Immature natural killer cell (primary cell): ENCODE measurements around the gene LTF. TPM values are rescaled to one million over a fixed set of nuclear protein-coding genes. Genes with fewer than 3 reads are reported as not detected.
A peak's percentile ranks its signal among the peaks of the same experiment; 100 is the strongest.

Experiments
- DNase-seq, 3 donors: peaks; one replicate each; pipeline ENCODE4 v3.0.0; 2022; ENCODE audit warnings: mixed read lengths in 1 of 3
- H3K27ac Mint-ChIP-seq, 6 donors: one replicate each; pipeline ENCODE4 v1.8.0; 2020; ENCODE audit warnings: mixed read lengths in 6 of 6, mild to moderate bottlenecking in 5 of 6, inconsistent platforms in 4 of 6, moderate library complexity in 3 of 6
- H3K27me3 Mint-ChIP-seq, 3 donors: one replicate each; pipeline ENCODE4 v1.8.0; 2020 to 2021; ENCODE audit warnings: low read depth in 3 of 3, mild to moderate bottlenecking in 3 of 3, mixed read lengths in 3 of 3, moderate library complexity in 3 of 3, inconsistent platforms in 1 of 3
- H3K36me3 Mint-ChIP-seq, 3 donors: one replicate each; pipeline ENCODE4 v1.8.0; 2020; ENCODE audit warnings: mixed read lengths in 3 of 3, inconsistent platforms in 2 of 3, mild to moderate bottlenecking in 2 of 3
- H3K4me1 Mint-ChIP-seq, 2 donors: one replicate each; pipeline ENCODE4 v1.8.0; 2020; ENCODE audit warnings: inconsistent platforms in 2 of 2, mild to moderate bottlenecking in 2 of 2, mixed read lengths in 2 of 2, moderate library complexity in 1 of 2
- H3K4me3 Mint-ChIP-seq, 5 donors: one replicate each; pipeline ENCODE4 v1.8.0; 2020; ENCODE audit warnings: mild to moderate bottlenecking in 5 of 5, mixed read lengths in 5 of 5, inconsistent platforms in 3 of 5, moderate library complexity in 3 of 5
- H3K9me3 Mint-ChIP-seq, 6 donors: one replicate each; pipeline ENCODE4 v1.8.0; 2020; ENCODE audit warnings: mild to moderate bottlenecking in 6 of 6, mixed read lengths in 6 of 6, inconsistent platforms in 4 of 6, moderate library complexity in 3 of 6
- polyA plus RNA-seq, 3 donors: library from polyadenylated mRNA; unstranded; fragments of 300-500 nt; fragmentation: Illumina TruSeq; gene quantifications; one replicate each; pipeline ENCODE4 v1.2.3, GENCODE V29; 2021

The LTF gene
- not detected for polyA plus RNA-seq

DNA sequence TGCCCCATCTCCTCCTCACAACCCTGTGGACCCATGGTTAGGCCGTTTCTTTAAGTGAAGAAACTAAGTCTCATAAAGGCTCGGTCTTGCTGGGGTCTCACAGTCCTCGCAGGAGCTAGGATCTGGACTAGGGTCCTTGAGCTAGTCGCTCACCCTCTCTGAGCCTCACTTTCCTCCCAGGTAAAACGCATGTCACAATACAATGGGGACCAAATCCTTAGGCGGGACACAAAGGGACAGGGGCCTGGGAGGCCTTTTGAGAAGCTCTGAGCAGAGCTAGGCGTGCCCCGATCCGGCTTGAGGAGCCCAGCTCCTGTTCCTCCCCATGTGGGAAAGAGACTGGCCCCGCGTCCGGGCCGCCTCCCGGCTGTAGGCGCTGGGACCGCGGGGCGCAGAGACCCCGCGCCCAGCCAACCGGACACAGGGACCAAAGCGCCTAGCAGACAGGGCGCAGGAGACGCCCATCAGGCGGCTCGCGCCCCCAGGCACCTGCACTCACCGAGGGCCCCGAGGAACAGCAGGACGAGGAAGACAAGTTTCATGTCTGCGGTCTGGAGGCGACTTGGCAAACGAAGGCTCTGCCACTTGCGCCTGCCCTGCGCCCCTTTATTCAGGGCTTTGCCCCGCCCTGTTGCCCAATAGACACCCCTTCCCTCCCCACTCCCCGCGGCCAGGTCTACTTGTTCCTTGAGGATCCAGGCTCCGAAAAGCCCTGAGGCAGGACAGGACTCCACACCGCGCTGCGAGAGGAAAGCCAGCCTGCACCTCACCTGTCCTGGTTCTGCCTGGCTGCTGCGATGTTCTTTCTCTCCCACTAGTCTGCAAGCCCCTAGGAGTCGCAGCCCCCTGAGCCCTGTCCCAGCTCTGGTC, at the start of gene LTF:
Gene LTF (minus strand): TSS at position 580 of the 870 bp plus-strand sequence. CDS start 38 bp downstream, at position 542.
- Mint-ChIP-seq H3K27me3 (peaks cover 11 to 24% (median 17%) of the 10 kb centered on the region in 3 donors), H3K36me3 (peaks cover 0 to 5% (median 0%) of the 10 kb centered on the region in 3 donors), H3K9me3 (peaks cover 0 to 3% (median 0%) of the 10 kb centered on the region in 6 donors), H3K4me3 (no peak within 1 kb of the TSS), H3K27ac (no peak within 1 kb of the TSS), H3K4me1 (no peaks in the 10 kb centered on the region)
- DNase-seq: no peak

DNA sequence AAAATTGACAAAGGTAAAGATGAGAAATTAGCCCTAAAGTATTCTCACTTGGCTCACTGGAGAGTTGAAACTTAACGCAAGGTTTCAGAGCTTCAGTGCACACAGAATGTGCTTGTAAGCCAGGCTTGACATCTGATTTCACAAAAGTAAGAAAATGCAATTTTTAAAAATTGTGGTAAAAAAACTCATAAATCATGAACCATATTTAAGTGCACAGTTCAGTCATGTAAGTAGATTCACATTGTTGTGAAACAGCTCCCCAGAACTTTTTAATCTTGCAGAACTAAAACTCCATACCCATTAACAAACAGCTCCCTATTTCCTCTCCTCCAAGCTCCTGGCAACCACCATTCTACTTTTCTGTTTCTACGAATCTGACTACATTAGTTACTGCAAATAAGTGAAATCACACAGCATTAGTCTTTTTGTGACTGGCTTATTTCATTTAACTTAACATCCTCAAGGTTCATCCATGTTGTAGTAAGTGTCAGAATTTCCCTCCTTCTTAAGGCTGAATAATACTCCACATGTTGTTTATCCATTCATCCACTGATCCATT, 47.6 kb upstream of the LTF start:
- Mint-ChIP-seq H3K4me1 (peaks cover 0 to 8% of the 10 kb centered on the region in 2 donors), H3K27me3 (peaks cover 0 to 11% (median 4%) of the 10 kb centered on the region in 3 donors), H3K4me3 (no peak overlapping the region), H3K36me3 (no peaks in the 10 kb centered on the region), H3K9me3 (no peaks in the 10 kb centered on the region), H3K27ac (peak overlapping the region in 1 of 6 donors; percentile 3)
- no peak for DNase-seq

DNA sequence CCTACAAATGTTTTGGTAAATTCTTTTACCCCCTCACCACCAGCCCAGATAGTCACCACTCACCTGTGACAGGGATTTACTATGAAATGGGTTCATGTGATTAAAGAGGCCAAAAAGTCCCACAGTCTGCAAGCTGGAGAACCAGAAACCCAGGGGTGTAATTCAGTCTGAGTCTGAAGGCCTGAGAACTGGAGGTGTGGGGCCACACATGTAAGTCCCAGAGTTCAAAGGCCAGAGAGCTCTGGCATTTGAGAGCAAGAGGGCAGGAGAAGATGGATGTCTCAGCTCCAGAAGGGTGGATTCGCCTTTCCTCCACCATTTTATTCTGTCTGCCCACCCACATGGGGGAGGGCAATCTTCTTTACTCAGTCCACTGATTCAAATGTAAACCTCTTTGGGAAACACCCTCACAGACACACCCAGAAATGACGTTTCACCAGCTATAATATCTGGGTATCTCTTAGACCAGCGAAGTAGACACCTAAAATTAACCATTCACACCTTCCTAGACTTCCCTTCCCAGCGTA, 45.0 kb upstream of the LTF start:
- H3K9me3 Mint-ChIP-seq: no peaks in the 10 kb centered on the region
- H3K36me3 Mint-ChIP-seq: no peaks in the 10 kb centered on the region
- peak overlapping the region in 1 of 6 donors; percentile 71 for H3K27ac Mint-ChIP-seq
- H3K4me3 Mint-ChIP-seq: no peak overlapping the region
- peaks cover 0 to under 1% of the 10 kb centered on the region in 2 donors for H3K4me1 Mint-ChIP-seq
- H3K27me3 Mint-ChIP-seq: peaks cover 1 to 8% (median 6%) of the 10 kb centered on the region in 3 donors
- DNase-seq: no peak

DNA sequence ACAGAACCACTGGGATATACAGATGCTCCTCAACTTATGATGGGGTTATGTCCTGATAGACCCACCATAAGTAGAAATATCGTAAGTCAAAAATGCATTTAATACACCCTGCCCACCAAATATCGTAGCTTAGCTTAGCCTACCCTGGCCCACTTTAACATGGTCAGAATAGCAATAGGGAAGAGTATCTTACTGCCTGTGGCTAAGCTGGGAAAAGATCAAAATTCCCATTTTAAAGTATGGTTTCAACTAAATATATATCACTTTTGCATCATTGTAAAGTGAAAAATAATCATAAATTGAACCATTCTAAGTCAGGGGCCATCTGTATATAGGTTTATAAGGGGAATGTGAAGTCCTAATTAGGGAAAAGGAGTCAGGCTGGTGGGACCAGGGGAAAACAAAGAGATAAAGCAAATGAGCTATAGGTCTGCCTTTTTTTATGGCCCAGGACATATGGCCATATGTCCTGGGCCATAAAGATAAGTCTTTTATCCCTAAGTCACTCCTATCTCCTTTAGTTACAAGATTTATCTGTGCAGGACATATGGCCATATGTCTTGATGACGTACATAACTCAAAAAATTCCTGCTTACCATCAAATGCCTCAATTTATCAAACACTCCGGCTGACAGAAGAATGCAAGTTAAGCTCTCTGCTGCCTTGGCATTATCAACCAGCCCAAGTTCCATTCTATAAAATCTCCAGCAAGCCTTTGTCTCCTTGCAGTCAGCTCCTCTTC, 44.3 kb upstream of the LTF start:
- Mint-ChIP-seq H3K9me3 (no peaks in the 10 kb centered on the region), H3K27me3 (peaks cover 1 to 8% (median 6%) of the 10 kb centered on the region in 3 donors), H3K4me3 (no peak overlapping the region), H3K36me3 (no peaks in the 10 kb centered on the region), H3K27ac (no peak overlapping the region), H3K4me1 (peaks cover 0 to 2% of the 10 kb centered on the region in 2 donors)
- no peak for DNase-seq

DNA sequence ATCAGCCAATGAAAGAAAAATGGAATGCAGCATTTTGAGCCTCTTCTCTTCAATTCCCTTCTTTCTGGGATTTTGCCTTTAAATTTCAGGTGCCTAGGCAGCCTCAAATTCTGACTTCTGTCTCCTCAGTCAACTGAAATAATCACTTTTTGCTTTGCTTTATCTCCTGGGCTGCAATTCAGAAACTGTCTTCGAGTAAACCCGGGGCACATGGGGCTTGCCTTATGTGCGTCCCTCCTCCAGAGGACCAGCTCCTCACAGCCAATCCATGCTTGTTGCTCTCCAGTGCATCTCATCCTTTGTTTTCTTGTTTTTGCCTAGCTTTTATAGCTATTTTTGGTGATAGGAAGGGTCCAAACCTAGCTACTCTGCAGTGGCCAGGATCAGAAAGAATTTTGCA, 41.8 kb upstream of the LTF start:
- peaks cover 1 to 11% (median 4%) of the 10 kb centered on the region in 3 donors for H3K27me3 Mint-ChIP-seq
- H3K27ac Mint-ChIP-seq: no peak overlapping the region
- no peak overlapping the region for H3K4me3 Mint-ChIP-seq
- H3K9me3 Mint-ChIP-seq: no peaks in the 10 kb centered on the region
- DNase-seq: no peak
- peaks cover 0 to 2% of the 10 kb centered on the region in 2 donors for H3K4me1 Mint-ChIP-seq
- no peaks in the 10 kb centered on the region for H3K36me3 Mint-ChIP-seq

DNA sequence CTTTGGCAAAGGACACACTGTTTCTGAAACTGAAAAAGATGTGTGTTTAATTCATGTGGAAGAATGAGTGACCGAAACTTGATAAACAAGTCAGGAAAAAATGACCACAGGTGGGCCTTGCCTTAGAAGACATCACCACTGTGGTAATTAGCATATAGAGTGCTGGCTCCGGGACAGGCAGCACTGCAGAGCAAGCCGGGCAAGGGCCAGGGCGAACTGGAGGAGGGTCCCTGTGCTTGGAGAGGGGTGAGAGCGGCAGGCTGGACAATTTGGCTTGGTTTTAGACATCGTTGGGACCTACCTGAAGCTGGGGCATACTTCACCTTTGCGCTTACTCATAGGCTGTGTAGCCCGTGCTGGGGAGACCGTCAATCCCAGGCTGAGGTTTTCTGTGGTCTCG, 41.2 kb upstream of the LTF start:
- Mint-ChIP-seq H3K27ac (no peak overlapping the region), H3K4me3 (no peak overlapping the region), H3K4me1 (peaks cover 0 to 2% of the 10 kb centered on the region in 2 donors), H3K36me3 (no peaks in the 10 kb centered on the region), H3K9me3 (no peaks in the 10 kb centered on the region), H3K27me3 (peaks cover 1 to 11% (median 4%) of the 10 kb centered on the region in 3 donors)
- no peak for DNase-seq

DNA sequence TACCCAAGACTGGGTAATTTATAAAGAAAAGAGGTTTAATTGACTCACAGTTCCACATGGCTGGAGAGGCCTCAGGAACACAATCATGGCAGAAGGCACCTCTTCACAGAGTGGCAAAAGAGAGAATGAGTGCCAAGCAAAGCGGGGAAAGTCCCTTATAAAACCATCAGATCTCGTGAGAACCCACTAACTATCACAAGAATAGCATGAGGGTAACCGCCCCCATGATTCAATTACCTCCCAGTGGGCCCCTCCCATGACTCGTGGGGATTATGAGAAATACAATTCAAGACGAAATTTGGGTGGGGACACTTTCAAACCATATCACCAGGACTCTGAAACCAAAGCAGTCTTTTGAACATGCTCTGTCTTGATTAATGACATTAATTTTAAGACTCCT, 40.1 kb upstream of the LTF start:
- no peak overlapping the region for H3K27ac Mint-ChIP-seq
- H3K4me3 Mint-ChIP-seq: no peak overlapping the region
- peaks cover 1 to 10% (median 4%) of the 10 kb centered on the region in 3 donors for H3K27me3 Mint-ChIP-seq
- no peak for DNase-seq
- H3K4me1 Mint-ChIP-seq: peaks cover 0 to 2% of the 10 kb centered on the region in 2 donors
- no peaks in the 10 kb centered on the region for H3K36me3 Mint-ChIP-seq
- no peaks in the 10 kb centered on the region for H3K9me3 Mint-ChIP-seq

DNA sequence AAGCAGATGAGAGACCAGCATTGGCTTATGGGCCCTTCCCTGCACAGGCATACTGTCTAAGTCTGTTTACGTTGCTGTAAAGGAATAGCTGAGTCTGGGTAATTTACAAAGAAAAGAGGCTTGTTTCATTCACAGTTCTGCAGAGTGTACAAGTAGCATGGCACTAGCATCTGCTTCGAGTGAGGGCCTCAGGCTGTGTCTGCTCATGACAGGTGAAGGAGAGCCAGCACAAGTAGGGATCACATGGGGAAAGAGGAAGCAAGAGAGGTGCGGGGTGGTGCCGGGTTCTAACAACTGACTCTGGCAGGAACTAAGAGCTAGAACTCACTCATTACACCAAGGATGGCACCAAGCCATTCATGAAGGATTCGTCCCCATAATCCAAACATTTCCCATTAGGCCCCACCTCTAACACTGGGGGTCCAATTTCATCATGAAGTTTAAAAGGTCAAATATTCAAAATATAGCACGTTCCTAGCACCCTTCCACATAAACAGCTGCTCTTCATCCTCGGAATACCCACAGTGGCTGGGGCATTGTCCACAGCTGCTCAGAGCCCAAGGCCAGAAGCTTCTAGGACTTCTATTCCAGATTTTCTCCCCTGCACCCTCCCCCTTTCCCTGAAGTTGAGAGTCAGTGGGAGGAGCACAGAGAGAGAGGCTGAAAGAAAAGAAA, 38.6 kb upstream of the LTF start:
- no peak overlapping the region for H3K4me3 Mint-ChIP-seq
- no peaks in the 10 kb centered on the region for H3K9me3 Mint-ChIP-seq
- no peak for DNase-seq
- no peaks in the 10 kb centered on the region for H3K36me3 Mint-ChIP-seq
- H3K27me3 Mint-ChIP-seq: peaks cover 1 to 10% (median 4%) of the 10 kb centered on the region in 3 donors
- H3K27ac Mint-ChIP-seq: no peak overlapping the region
- H3K4me1 Mint-ChIP-seq: peaks cover 0 to 2% of the 10 kb centered on the region in 2 donors

DNA sequence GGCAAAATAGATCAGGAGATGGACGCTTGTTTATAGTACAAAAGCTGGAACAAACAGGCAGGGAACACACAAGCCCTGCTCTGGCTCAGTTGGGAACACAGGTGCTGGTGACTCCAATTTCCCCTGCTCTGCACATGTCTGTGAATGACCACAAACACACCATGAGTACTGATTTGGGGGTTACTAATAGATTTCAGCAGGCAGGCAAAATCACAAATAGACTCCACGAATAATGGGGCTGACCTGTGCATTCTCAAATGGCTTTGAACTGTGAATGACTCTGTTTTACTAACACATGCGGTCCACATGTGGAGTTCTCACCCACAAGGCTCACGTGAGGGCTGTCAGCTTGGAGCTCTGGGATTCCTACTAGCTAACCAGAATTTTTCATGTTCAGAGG, 37.0 kb upstream of the LTF start:
- Mint-ChIP-seq H3K27ac (no peak overlapping the region), H3K27me3 (peaks cover 1 to 6% (median 2%) of the 10 kb centered on the region in 3 donors), H3K4me1 (peaks cover 0 to 2% of the 10 kb centered on the region in 2 donors), H3K4me3 (no peak overlapping the region), H3K9me3 (no peaks in the 10 kb centered on the region), H3K36me3 (no peaks in the 10 kb centered on the region)
- no peak for DNase-seq

DNA sequence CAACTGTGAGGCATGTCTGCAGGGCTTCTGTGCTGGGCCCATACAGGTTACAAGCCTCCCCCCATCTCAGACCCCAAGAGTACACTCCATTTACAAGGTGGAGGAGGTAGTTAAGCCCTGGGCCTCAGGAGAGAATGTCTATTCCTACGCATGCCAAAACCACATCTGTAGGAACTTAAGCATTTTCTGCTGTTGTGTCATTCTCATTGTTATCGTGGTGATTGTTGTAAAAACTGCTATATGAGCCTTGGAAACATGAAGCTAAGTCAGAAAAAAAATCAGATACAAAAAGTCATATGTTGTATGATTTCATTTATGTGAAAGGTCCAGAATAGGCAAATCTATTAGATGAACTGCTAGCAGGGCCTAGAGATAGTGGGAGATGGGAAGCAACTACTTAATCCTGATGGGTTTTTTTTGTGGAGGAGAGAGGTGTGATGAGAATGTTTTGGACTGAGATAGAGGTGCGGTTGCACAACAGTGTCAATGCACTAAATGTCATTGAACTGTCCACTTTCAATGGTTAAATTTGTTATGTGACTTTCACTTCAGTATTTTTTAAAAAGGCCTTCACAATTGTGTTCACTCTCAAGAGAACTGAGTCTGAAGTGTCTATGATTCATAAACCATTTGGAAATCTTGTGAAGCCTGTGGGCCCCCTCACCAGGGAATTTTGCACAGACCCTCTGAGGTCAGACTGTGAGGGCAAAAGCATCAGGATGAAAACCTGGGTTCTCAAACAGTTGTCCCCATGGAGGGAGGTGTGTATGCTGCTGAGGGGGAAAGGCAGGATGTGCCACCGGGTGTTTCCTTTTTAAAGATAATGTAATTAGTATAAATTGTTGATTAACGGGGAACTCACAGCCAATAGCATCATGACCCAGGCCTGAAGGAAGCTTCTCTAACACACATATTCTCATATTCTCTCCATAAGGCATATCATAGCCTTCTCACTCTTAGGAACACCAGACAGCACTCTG, 36.2 kb upstream of the LTF start:
- Mint-ChIP-seq H3K27me3 (peaks cover 1 to 8% (median 3%) of the 10 kb centered on the region in 3 donors), H3K4me3 (no peak overlapping the region), H3K4me1 (peaks cover 0 to 2% of the 10 kb centered on the region in 2 donors), H3K9me3 (no peaks in the 10 kb centered on the region), H3K27ac (no peak overlapping the region), H3K36me3 (no peaks in the 10 kb centered on the region)
- DNase-seq: no peak

DNA sequence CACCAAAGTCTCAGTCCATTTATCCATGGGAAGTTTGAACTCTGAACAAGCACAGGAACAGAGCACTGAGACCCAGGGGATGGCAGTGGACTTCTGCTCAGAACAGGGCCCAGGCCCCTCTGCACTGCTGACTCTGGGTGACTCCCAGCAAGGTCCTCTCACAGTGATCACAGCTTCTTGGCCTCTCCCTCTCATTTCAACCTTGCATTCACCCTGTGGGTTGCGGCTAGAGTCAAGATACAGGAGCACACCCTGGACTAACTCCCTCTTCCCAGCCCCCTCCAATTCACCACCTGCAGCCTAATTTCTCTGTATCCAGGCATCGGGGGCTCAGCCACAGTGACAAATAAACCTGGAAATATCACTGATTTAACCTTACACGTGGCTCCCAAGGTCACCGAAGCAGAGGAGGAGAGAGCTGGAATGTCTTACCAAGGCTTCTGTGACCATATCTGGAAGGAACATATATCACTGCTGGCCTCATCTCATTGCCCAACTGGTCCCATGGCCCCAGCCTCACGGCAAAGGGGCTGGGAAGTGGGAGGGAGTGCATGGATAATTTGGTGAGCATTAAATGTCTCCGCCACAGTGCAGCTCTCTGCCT, 34.3 kb upstream of the LTF start:
- Mint-ChIP-seq H3K4me1 (no peaks in the 10 kb centered on the region), H3K36me3 (no peaks in the 10 kb centered on the region), H3K4me3 (no peak overlapping the region), H3K9me3 (no peaks in the 10 kb centered on the region), H3K27me3 (peaks cover 0 to 8% (median 4%) of the 10 kb centered on the region in 3 donors), H3K27ac (no peak overlapping the region)
- DNase-seq: no peak

DNA sequence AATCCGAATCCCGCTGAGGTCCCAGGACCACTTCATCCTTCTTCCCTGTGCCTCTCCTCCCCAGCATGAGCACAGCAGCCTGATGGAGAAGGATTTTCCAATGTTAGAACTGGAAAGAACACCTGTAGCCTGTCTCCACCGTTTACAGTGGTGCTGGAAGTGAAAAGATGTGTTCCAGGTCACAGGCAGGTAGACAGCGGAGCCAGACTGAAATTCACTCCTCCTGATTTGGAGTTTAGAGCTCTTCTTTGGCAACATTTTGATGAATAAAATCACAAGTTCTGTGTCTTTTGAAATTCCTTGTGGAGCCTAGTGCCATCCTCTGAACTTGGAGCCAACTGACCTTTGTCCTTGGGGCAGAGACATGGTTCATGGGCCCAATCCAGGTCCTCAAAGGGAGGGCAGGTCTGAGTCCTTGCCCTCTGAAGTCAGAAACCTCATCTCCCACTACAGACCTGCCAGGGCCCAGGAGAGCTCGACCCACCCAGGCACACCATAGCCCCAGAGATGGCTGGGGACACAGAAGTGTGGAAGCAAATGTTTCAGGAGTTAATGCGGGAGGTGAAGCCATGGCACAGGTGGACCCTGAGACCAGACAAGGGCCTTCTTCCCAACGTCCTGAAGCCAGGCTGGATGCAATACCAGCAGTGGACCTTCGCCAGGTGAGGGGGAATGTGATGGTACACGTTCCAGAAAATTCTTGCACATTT, 33.0 kb upstream of the LTF start, which contains the start of gene RTP3:
Gene RTP3 (plus strand): TSS at position 421 of the 710 bp plus-strand sequence. CDS start 87 bp downstream, at position 508.
- no peak within 1 kb of the TSS for H3K4me3 Mint-ChIP-seq
- no peak within 1 kb of the TSS for H3K27ac Mint-ChIP-seq

More for the DNA sequence above, 33.0 kb upstream of the LTF start, which contains the start of gene RTP3:
- H3K4me1 Mint-ChIP-seq: no peaks in the 10 kb centered on the region
- no peak for DNase-seq
- H3K9me3 Mint-ChIP-seq: no peaks in the 10 kb centered on the region
- no peaks in the 10 kb centered on the region for H3K36me3 Mint-ChIP-seq
- H3K27me3 Mint-ChIP-seq: peaks cover 1 to 8% (median 2%) of the 10 kb centered on the region in 3 donors
